ENCODE results near the gene TRIM44. TPM values are rescaled to one million over a fixed set of nuclear protein-coding genes. Genes with fewer than 3 reads are reported as not detected.

The TRIM44 gene
- total RNA-seq, 1 donor: 42.1 TPM

- no peak for DNase-seq (ENCODE audit: low read depth)
- TF ChIP-seq CTCF (IDR thresholded peaks at IDR 0.05; ENCODE audit: insufficient read depth, low read length): no peak
- no peak overlapping the region for H3K4me3 ChIP-seq (ENCODE audit: low read depth, low read length)
Observed at GRCh38 chr11:35800970-35801953, 138.7 kb downstream of the TRIM44 start.

- TF ChIP-seq CTCF (IDR thresholded peaks at IDR 0.05; ENCODE audit: insufficient read depth, low read length): no peak
- DNase-seq (ENCODE audit: low read depth): no peak
- H3K4me3 ChIP-seq (ENCODE audit: low read depth, low read length): no peak overlapping the region
Observed at GRCh38 chr11:35802221-35802620, 139.6 kb downstream of the TRIM44 start.

- TF ChIP-seq CTCF (IDR thresholded peaks at IDR 0.05; ENCODE audit: insufficient read depth, low read length): no peak
- DNase-seq (ENCODE audit: low read depth): no peak
- no peak overlapping the region for H3K4me3 ChIP-seq (ENCODE audit: low read depth, low read length)
Observed at GRCh38 chr11:35802672-35803071, 140.1 kb downstream of the TRIM44 start.

GRCh38 chr11:35803115-35803514 is 140.5 kb downstream of the TRIM44 start:
- no peak overlapping the region for H3K4me3 ChIP-seq (ENCODE audit: low read depth, low read length)
- no peak for TF ChIP-seq CTCF (IDR thresholded peaks at IDR 0.05; ENCODE audit: insufficient read depth, low read length)
- no peak for DNase-seq (ENCODE audit: low read depth)

- no peak overlapping the region for H3K4me3 ChIP-seq (ENCODE audit: low read depth, low read length)
- DNase-seq (ENCODE audit: low read depth): no peak
- TF ChIP-seq CTCF (IDR thresholded peaks at IDR 0.05; ENCODE audit: insufficient read depth, low read length): no peak
Observed at GRCh38 chr11:35804451-35805040, 142.0 kb downstream of the TRIM44 start.

- DNase-seq (ENCODE audit: low read depth): no peak
- H3K4me3 ChIP-seq (ENCODE audit: low read depth, low read length): no peak overlapping the region
- TF ChIP-seq CTCF (IDR thresholded peaks at IDR 0.05; ENCODE audit: insufficient read depth, low read length): no peak
Observed at GRCh38 chr11:35809561-35809960, 147.0 kb downstream of the TRIM44 start.

Measured in fibroblast of the aortic adventitia (primary cell).